CD4-positive, alpha-beta T cell treated with Interleukin-15 for 4 hours (primary cell): Measurements from ENCODE around the gene IRF6.

Experiments
- DNase-seq: peaks from one replicate; pipeline ENCODE4 v3.0.0-alpha.2; 2020; ENCODE audit warnings: low spot score

The IRF6 gene

DNA sequence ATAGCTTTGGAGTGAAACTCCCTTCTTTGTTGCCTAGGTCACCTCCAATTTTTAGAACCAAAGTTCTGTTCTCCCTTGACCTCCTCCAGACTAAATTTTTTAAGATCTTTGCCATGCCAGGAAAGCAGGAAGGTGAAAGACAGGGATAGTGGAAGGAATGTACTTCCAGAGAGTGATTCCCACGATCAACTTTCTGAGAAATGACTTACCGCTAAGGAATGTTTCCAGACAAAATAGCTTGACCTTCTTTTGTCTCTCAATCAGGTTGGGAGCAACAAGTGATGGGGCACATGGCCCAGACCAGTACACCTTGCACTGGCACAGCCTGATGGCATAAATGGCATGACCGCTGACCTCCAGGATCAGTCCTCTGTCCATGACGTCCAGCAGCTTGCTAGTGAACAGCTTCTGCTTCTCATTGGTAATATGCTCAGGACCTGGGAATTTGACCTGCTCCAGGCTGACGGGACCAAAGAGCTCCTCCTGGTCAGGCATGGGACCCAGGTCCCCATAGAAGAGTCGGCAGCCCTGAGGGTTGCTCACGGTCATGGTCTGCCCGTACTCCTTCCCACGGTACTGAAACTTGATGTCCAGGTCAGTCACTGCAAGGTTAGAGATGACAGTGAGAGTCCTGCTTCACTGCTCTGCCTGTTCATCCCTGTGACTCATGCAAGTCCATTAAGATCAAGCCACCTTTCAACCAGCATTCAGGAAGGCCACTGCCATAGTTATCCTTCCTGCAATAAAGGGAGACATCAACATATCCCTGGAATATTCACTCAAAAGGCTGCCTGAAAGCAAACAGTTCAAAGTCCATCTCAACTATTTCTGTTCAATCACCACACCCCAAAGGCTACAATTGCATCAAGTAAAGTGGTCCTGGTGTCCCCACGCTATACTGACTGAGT, 15.4 kb downstream of the IRF6 start:
- no peak for DNase-seq

DNA sequence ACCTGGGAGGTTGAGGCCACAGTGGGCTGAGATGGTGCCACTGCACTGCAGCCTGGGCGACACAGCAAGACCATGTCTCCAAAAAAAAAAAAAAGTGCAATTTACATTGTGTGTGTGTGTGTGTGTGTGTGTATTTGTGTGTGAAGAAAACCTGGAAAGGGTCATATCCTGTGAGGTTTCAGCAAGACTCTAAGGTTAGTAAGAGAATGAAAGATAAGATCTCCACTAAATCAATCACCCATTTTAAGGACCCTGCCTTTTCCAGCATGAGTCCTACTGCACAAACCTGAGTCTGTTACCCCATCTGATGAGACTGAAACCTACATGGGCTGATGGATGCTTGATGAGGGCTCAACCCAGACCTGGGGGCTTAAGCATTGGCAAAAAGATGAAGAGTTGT, 16.7 kb downstream of the IRF6 start:
- DNase-seq: no peak

DNA sequence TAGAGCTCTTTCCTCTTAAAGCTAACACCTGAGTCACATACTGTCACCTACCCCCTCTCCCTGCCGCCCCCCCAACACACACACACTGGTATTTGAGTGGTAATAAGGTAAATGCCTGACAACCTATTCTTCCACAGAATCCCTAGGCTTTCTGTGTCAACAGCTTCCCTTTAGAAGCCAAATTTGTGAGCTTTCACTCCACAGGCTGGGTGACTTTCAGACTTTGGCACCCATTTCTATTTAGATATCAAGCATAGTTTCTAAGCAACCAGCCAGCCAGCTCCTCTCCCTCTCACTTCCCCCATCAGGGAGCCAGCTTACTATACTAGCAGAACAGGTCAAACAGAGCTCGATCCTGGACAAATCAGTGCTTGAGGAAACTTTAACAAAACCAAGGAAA, 18.4 kb downstream of the IRF6 start:
- DNase-seq: no peak

DNA sequence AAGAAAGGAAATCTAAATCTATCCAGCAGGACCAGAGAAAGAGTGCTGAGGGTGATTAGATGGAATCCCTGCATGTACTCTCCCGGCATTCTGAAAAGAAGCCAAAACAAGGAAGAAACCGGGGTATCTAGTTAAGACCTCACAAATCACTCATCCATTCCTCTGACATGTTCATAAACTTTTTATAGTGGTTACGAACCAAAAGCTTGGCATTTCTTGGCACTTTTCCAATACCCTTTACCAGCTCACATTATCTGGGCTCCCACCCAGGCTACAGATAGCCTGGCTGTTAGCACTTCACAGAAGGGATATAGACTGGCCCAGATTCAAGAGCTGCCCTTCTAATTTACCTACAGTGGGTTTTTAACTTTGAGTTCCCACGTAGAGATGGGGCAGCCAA, 19.8 kb downstream of the IRF6 start:
- DNase-seq: no peak

DNA sequence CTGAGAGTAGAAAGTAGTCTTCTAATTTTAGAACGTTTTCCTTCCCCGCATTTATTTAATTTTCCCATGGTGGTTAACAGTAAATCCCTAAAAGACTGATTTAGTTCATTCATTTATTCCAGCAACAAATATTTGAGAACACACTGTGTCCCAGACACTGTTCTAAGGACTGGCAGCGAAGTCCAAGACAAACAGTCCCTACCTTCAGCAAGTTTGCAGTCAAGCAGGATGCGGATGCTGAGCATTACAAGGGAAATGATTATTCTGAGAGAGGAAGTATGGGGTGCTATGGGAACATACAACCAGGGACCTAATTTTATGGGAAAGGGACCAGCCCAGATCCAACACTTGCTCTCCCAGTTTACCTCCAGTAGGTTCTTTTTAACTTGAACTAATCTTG, 20.4 kb downstream of the IRF6 start:
- no peak for DNase-seq

DNA sequence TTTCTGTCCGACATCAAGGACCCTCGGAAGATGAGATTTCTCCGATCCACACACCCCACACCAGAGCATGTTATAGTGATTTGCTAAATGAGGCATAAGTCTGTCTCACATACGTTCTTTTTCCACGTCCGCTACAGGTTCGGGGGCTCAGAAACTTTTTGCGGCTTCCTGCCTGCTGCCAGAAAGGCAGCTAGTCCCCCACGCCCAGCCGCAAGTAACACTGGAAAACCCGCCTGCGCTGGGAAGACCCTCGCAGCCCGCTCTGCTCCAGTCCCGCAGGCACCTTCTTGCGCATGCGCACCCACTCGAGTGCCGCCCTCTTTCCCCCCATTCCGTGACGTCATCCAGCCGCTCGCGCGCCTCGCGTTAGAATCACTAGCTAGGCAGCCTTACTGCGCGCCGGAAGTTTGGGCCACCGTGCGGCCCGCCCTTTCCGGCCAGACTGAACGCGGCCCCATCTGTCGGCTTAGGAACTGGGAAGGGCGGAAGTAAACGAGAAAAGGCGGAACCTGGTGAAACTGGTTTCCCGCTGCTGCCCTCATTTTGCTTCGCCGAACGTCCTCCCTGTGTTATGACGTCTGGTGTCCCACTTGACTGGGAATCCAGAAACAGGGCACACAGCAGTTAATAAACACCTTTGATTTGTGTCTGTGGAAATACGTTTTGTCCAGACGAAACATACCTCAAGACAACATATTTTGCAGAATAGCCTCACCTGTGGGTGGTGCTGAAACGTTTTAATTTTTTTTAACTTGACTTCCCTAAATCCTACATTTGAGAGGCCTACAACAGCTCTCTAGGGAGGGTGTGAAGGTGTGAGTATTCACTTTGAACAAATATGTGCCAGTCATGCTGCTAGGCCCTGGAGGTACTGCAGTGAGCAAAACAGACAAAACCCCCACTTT, 21.4 kb downstream of the IRF6 start, which contains the start of gene C1orf74:
Gene C1orf74 (minus strand): TSS at position 295 of the 905 bp plus-strand sequence. CDS start 925 bp downstream, outside the sequence.
- DNase-seq: peak; percentile 98

DNA sequence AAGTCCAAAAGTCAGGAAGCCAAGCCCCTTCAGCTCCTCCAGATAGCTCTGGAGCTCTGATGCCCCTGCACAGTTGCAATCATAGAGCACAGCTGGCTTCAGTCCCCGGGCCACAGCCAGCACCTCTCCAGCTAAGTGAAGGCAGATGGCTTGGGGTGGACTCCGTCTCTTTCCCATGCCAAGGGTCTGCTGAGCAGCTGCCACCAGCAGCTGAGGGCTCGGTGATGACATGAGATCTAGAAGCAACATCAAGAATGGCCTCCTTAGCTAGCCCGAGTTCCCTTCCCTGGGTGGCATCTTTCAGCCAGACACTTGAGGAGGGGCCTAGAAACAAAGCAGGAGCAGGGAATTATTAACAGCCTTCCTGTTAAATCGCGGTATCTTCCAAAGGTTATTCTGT, 22.6 kb downstream of the IRF6 start:
- no peak for DNase-seq

DNA sequence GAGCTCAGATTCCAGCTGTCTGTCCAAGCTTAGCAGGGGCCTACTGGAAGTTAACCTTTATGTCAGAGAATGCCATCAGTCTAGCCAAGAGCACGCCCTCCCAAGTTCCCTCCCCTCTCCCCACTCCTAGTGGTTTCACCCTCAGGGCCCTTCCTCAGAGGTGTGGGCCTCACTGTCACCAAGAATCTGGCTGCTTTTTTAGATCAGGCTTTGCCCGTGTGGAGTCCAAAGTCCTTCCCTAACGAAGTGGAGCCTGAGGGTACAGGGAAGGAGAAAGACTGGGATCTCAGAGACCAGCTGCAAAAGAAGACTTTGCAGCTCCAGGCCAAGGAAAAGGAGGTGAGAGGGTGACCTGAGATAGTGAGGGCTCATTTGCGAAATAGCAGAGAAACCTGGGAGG, 25.7 kb downstream of the IRF6 start:
- DNase-seq: no peak

DNA sequence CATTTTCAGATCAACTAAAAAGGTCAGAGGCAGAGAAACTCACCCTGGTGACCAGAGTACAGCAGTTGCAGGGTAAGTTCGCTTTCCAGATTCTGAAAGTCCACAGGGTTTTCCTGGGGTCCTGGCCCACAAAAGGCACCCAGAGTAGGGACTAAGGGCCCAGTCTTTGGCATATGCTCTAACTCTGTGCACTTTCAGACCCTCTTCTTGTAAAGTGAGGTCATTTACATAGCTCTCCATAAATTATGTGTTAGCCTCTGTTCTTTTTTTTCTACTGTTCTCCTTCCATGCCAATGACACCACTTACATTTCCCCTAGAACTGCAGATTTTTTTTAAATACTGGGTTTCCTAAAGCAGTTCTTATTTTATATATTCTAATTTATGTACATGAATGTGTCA, 27.8 kb downstream of the IRF6 start:
- no peak for DNase-seq

DNA sequence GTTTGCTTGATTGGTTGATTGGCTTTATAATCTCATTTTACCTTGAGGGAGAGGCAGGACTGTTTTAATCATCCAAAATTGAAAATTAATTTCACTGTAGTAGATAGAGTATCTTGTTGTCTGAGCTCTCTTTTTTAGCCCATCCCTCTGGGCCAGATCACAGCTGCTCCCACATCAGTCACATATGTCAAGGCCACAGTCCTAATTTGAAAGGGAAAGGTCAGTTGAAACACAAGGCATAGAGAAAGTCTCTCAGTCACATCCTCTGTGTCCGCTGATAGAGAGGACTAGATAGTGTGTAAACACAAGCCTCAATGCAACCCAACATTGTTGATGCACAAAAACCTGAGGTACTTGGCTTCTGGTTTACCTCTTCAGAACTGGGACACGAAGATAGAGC, 28.4 kb downstream of the IRF6 start:
- no peak for DNase-seq

DNA sequence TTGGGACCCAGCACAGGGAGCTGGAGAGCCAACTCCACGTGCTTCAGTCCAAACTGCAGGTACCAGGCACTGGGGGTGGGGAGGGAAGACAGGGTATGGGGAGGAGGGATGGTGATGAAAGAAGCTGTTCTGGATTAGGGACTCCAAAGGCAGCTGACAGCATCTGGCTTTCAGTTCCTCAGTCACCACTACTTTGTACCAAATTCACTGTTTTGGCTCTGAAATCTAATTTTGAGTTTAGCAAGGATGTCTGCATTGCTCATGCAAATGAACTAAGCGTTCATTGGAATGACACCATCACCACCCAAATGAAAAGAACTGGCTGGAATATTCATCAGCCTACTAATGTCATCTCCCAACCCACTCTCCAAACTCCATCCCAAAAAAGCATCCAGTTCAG, 30.3 kb downstream of the IRF6 start:
- no peak for DNase-seq

DNA sequence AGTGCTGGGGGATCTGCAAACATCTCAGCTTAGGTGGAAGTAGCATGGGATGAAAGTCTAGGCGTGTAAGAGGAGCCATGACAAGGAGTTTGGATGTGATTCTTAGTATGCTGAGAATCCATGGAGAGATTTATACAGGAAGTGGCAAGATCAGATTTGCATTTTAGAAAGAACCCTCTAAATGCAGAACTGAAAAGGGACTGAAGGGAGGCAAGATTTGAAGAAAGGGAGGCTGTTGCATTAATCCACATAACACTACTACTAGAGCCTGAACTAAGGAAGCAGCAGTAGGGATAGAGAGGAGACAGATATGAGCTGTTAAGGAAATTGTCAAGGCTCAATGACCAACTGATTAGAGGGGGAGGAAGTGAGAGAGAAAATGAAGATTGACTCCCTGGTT, 31.4 kb downstream of the IRF6 start:
- DNase-seq: no peak

DNA sequence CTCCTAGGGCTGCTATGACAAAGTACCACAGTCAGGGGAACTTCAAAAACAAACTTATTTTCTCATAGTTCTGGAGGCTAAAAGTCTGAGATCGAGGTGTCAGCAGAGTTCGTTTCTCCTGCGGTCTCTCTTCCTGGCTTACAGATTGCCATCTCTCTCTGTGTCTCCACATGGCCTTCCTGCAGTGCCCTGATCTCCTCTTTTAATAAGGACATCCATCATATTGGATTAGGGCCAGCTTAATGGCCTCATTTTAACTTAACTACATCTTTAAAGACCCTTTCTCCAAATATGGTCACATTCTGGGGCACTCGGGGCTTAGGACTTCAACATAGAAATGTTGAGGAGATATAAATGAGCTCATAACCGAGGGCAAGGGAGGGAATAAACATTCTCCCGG, 33.8 kb downstream of the IRF6 start:
- DNase-seq: no peak

DNA sequence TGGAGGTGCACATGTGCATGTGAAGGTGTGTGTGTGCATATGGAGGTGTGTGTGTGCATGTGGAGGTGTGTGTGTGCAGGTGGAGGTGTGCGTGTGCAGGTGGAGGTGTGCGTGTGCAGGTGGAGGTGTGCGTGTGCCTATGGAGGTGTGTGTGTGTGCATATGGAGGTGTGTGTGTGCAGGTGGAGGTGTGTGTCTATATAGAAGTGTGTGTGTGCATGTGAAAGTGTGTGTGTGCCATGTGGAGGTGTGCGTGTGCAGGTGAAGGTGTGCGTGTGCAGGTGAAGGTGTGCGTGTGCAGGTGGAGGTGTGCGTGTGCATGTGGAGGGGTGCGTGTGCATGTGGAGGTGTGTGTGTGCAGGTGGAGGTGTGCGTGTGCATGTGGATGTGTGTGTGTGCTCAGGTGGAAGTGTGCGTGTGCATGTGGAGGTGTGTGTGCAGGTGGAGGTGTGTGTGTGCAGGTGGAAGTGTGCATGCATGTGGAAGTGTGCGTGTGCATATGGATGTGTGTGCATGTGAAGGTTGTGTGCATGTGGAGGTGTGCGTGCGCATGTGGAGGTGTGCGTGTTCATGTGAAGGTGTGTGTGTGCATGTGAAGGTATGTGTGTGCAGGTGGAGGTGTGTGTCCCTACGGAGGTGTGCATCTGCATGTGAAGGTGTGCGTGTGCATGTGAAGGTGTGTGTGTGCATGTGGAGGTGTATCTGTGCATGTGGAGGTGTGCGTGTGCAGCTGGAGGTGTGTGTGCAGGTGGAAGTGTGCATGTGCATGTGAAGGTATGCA, 35.1 kb downstream of the IRF6 start:
- no peak for DNase-seq

DNA sequence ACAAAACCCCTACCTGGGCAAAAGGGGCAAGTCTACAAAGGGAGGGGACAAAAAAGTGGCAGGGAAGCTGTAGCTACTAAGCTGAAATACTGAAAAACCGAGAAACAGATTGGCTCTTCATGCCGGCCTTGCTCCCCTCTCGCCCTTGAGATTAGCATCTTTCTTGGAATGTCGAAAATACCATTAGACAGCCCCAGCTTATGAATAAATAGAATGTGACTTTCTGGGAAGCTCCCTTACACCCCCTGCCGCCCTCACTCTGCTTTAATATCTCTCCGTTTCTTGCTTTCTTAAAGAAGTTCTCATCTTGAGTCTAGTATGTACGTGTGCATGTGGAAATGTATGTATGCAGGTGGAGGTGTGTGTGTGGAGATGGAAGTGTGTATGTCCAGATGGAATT, 36.0 kb downstream of the IRF6 start:
- DNase-seq: peak; percentile 23

DNA sequence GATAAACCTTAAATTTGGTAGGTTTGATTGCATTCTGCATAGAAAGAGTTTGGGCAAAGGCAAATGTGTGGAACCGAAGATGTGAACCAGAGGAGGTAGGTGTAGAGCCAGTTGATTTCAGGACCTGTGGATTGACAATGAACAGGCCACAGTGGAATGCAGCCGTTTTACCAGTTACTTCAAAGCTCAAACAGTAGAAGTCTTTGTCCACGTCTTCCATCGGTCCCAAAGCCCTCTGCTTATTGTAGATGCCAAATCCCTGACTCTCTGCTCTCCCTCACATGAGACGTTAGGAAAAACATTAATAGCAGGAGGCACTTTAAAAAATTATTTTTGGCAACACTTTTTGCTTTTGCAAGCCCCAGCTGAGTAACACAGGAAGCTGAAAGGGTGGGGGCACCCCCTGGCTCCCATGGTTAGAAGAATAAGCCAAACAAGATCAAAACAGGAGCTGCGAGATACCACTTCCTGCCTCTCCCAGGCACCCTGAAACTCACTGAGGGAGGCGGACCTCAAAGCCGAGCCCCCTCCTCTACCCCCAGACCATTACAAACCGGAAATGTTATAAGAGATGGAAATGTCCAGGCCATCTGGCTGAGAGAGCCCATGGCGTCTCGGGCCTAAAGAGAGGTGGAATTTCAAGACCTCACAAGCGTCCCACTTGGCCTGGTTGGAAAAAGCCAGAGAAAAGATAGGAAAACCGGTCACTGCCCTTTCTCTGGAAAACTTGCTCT, 36.6 kb downstream of the IRF6 start:
- peak; percentile 84 for DNase-seq

DNA sequence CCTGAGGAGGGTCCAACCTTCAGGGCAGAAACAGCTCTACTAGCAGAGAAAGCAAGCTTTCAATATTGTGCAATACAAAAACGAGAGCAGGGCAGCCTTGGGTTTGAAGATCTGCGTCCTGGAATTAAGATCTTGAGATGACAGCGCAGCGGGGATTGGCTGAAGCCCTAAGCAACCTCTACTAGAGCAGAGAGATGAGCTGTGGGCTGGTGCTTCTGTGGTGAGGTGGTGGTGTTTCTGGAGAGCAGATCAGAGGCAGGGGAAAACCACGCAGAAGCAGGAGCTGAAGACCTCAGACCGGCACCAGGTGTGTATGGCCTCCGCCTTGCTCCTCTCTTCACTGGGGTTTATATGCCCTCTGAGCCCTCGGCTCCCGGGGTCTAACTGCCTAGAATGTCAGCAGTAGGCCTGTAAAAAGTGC, 37.6 kb downstream of the IRF6 start:
- DNase-seq: peak; percentile 86

DNA sequence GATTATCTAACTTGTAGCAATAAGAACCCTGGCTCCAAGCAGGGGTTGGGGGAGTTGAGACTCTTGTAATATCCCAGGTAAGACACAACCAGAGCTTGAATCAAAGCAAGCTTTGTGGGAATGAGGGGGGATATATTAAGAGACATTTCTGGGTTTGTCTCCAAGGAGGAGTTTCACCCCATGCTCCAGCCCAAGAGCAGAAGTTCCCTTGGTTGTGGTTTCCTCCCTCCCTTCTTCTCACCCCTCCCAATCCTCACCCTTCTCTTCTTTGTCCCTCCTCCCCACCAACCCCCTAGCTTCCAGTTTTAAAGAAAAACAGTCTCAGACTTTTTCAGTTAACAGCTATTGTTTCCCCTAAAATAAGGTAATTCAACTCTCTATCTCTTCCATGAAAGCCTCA, 38.2 kb downstream of the IRF6 start:
- DNase-seq: no peak

DNA sequence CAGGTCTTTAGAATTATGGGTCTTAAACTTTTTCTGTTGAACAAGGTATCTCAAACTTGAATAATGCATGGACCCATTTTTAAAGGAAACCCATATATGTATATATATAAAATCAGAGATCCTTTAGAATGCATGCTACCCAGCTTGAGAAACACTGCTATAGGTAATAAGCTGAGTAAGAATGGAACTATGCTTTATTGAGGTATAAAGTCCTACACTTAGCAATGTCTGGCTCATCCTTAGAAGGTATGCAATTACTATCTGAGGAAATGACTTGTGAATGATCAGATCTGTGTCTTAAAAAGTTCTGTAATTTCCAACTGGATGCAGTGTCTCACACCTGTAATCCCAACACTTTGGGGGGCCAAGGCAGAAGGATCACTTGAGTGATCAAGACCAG, 38.8 kb downstream of the IRF6 start:
- no peak for DNase-seq

DNA sequence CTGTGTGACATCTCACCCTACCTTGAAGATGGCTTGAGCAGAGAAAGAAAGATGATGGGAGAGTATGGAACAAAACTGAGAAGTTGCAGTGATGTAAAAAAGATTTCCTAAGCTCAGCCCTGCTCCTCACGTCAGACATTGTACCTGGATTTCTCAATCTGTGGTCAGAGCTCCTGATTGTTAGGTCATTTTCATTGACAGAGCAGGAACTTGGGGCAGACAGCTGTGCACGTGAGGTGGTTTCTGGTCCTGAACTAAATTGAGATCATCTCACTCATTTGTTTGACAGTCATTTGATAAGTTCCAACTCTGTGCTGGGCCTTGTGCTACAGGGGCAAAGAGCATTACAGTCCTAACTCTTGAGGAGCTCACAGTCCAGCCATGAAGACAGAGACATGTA, 39.9 kb downstream of the IRF6 start:
- no peak for DNase-seq

DNA sequence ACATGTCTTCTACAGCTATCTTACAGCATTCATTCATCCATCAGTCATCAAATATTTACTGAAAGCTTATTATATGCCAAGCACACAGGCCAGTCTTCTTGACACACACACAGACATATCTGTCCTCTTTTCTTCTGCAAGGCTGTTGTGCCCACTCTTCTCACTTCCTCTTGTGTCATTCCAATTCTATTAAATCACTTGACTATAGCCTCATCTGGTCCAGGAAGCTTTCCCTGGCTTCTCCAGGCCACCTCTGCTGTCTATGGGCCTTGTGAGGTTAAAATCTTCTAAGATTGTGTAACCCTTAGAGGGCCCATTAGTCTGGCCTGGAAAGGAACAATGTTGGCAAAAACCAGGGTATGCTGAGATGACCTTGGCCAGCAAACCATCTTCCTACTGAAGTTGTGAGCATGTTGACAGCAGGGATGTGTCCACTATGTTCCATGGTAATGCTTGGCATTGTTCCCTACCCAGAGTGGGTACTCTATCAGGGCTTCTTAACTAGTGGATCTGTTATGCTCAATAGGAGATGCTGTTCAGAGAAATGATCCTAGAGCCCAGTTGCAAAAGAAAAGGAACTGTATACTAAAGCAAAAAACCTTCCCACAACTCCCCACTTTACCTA, 44.8 kb downstream of the IRF6 start:
- DNase-seq: no peak
